BLaER1 (cell line): ENCODE data around the gene COX7B2.

Experiments used
- H3K27ac ChIP-seq: shearing (Covaris generic); formaldehyde crosslinking; 2 replicates; pipeline ENCODE4 v1.8.1; 2022
- H3K27me3 ChIP-seq: shearing (Covaris generic); formaldehyde crosslinking; 2 replicates; pipeline ENCODE4 v1.8.1; 2022
- H3K36me3 ChIP-seq: shearing (Covaris generic); formaldehyde crosslinking; 2 replicates; pipeline ENCODE4 v1.8.1; 2022
- H3K4me1 ChIP-seq: shearing (Covaris generic); formaldehyde crosslinking; 2 replicates; pipeline ENCODE4 v1.8.1; 2022
- H3K4me2 ChIP-seq: shearing (Covaris generic); formaldehyde crosslinking; 2 replicates; pipeline ENCODE4 v1.8.1; 2022
- H3K4me3 ChIP-seq: shearing (Covaris generic); formaldehyde crosslinking; 2 replicates; pipeline ENCODE4 v1.8.1; 2022
- H3K9ac ChIP-seq: shearing (Covaris generic); formaldehyde crosslinking; 2 replicates; pipeline ENCODE4 v1.8.1; 2022
- H3K9me3 ChIP-seq: shearing (Covaris generic); formaldehyde crosslinking; 2 replicates; pipeline ENCODE4 v1.8.1; 2022
- H4K20me1 ChIP-seq: shearing (Covaris generic); formaldehyde crosslinking; 2 replicates; pipeline ENCODE4 v1.8.1; 2022
- Cebpa-rat ChIP-seq: shearing (Covaris generic); IDR thresholded peaks from 2 replicates; pipeline ENCODE4 v1.8.1; 2022

The COX7B2 gene

DNA sequence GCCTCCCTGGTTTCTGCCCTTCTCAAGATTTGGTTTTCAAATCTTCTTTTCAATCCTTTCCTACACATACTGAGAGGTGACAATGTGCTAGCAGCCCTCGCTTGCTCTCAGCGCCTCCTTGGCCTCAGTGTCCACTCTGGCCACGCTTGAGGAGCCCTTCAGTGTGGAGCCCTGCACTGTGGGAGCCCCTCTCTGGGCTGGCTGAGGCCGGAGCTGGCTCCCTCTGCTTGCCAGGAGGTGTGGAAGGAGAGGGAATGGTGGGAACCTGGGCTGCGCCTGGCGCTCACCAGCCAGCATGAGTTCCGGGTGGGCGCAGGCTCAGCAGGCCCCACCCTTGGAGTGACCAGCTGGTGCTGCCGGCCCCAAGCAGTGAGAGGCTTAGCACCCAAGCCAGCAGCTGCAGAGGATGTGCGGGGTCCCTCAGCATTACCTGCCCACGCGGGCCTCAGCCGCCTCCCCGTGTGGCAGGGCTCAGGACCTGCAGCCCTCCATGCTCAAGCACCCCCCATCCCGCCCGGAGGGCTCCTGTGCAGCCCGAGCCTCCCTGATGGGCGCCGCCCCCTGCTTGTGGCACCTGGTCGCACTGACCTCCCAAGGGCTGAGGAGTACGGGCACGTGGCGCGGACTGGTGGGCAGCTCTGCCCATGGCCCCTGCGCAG, 127.5 kb downstream of the COX7B2 start:
- Histone ChIP-seq H3K27ac (no peak overlapping the region), H3K27me3 (no peaks in the 10 kb centered on the region), H3K9me3 (peaks cover 9% of the 10 kb centered on the region; the same call in 1 of the 2 replicates), H4K20me1 (no peaks in the 10 kb centered on the region), H3K4me1 (no peaks in the 10 kb centered on the region), H3K4me3 (no peak overlapping the region), H3K36me3 (no peaks in the 10 kb centered on the region), H3K9ac (no peak overlapping the region), H3K4me2 (no peak overlapping the region)
- TF ChIP-seq Cebpa-rat: no peak

DNA sequence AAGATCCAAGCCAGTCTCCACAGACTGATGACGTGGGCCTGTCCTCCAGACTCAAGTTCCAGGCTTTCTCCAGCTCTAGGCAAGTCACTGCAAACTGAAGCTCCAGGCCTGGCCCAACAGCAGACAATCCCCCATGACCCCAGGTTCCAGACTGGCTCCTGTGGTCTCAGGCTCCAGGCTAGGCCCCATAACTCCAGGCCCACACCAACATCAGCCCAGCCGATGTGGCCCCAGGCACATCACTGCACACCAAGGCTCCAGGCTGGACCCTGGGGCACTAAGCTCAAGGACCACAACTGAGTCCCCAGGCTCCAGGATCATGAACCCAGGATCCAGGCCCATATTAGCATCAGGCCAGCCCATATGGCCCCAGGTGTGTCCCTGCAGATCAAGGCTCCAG, 143.6 kb downstream of the COX7B2 start:
- no peak for TF ChIP-seq Cebpa-rat
- no peak overlapping the region for H3K9ac ChIP-seq
- H4K20me1 ChIP-seq: no peaks in the 10 kb centered on the region
- H3K27me3 ChIP-seq: no peaks in the 10 kb centered on the region
- no peak overlapping the region for H3K4me2 ChIP-seq
- no peak overlapping the region for H3K4me3 ChIP-seq
- H3K9me3 ChIP-seq: no peaks in the 10 kb centered on the region
- no peak overlapping the region for H3K27ac ChIP-seq
- H3K4me1 ChIP-seq: no peaks in the 10 kb centered on the region
- H3K36me3 ChIP-seq: no peaks in the 10 kb centered on the region

DNA sequence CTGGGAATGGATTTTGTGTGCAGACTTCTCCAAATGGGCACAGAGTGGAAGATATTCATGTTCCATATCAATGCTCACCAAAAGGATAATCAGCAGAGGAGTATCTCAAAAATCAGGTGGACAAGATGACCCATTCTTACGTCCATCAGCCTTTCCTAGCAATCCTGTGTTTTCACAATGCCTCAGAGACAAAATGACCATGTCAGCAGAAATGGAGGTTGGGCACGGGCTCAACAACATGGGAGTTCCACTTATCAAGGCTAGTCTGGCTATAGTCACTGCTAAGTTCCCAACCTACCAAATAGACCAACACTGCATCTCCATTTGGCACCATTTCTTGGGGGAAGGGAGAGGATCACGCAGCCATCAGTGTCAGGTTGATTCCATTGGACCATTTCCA, 179.0 kb downstream of the COX7B2 start:
- Histone ChIP-seq H3K27me3 (no peaks in the 10 kb centered on the region), H3K4me2 (no peak overlapping the region), H4K20me1 (no peaks in the 10 kb centered on the region), H3K4me1 (no peaks in the 10 kb centered on the region), H3K9ac (no peak overlapping the region), H3K4me3 (no peak overlapping the region), H3K36me3 (no peaks in the 10 kb centered on the region), H3K27ac (no peak overlapping the region), H3K9me3 (no peaks in the 10 kb centered on the region)
- TF ChIP-seq Cebpa-rat: no peak

DNA sequence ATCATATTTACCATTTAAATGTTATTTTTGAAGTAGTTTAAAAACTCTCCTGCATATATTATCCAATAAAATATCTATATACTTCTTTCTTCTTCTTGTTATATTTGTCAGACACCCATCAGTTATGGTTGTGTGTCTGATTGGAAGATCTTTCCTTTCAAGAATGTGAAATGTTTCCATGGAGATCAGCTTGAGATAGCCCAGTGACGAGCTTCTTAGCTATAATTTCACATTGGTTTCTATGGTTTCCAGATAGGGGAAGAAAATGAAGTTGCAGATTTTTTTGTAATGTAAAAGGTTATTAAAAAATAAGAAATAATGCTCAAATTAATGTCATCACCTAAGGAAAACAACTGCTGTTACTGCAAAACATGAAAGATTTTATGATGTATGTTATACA, 189.0 kb downstream of the COX7B2 start:
- no peaks in the 10 kb centered on the region for H4K20me1 ChIP-seq
- no peak overlapping the region for H3K4me2 ChIP-seq
- H3K4me1 ChIP-seq: no peaks in the 10 kb centered on the region
- H3K9ac ChIP-seq: no peak overlapping the region
- no peaks in the 10 kb centered on the region for H3K27me3 ChIP-seq
- no peak for TF ChIP-seq Cebpa-rat
- no peak overlapping the region for H3K4me3 ChIP-seq
- H3K9me3 ChIP-seq: no peaks in the 10 kb centered on the region
- H3K27ac ChIP-seq: no peak overlapping the region
- no peaks in the 10 kb centered on the region for H3K36me3 ChIP-seq

DNA sequence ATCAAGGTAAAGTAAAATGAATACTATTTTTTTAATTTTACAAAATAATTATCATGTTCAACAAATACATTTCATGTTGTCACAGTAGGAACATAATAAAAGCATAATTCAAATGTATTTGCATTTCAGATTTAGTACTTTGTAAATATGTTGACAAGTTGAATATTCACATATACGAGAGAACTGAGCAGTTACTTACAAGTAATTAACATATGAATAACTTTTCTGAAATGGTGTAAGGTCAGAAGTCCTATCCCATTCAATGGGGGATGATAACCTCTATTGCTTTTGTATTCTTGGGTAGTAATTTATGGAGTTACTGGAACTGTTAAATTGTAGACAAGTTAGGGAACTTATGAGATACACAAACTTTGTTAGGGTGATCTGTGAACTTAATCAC, 191.1 kb downstream of the COX7B2 start:
- no peaks in the 10 kb centered on the region for H4K20me1 ChIP-seq
- no peaks in the 10 kb centered on the region for H3K9me3 ChIP-seq
- no peak overlapping the region for H3K9ac ChIP-seq
- H3K36me3 ChIP-seq: no peaks in the 10 kb centered on the region
- H3K27me3 ChIP-seq: no peaks in the 10 kb centered on the region
- H3K27ac ChIP-seq: no peak overlapping the region
- no peak overlapping the region for H3K4me2 ChIP-seq
- H3K4me3 ChIP-seq: no peak overlapping the region
- H3K4me1 ChIP-seq: no peaks in the 10 kb centered on the region
- TF ChIP-seq Cebpa-rat: no peak

DNA sequence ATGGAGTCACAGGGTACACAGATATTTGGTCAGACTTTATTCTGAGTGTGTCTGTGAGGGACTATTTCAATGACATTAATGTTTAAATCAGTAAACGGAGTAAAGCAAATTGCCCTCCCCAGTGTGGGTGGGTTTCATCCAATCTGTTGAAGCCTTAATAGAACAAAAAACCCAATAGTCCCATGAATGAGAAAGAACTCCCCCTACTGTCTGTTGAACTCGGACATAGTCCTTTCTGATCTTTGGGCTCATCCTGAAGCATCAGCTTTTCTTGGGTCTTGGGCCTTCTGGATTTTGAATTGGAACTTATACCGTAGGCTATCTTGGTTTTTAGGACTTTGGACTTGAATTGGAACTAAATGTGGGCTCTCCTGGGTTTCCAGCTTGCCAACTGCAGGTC, 193.6 kb downstream of the COX7B2 start:
- Histone ChIP-seq H3K36me3 (no peaks in the 10 kb centered on the region), H3K27ac (no peak overlapping the region), H3K9ac (no peak overlapping the region), H4K20me1 (no peaks in the 10 kb centered on the region), H3K4me3 (no peak overlapping the region), H3K4me1 (no peaks in the 10 kb centered on the region), H3K27me3 (no peaks in the 10 kb centered on the region), H3K4me2 (no peak overlapping the region), H3K9me3 (no peaks in the 10 kb centered on the region)
- TF ChIP-seq Cebpa-rat: no peak

DNA sequence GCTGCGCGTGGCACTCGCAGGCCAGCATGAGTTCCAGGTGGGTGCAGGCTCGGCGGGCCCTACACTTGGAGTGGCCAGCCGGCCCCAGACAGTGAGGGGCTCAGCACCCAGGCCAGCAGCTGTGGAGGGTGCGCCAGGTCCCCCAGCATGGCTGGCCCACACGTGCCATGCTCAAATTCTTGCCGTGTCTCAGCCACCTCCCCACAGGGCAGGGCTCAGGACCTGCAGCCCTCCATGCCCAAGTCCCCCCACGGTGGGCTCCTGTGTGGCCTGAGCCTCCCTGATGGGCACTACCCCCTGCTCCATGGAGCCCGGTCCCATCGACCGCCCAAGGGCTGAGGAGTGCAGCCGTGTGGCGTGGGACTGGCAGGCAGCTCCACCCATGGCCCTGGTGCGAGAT, 210.2 kb downstream of the COX7B2 start:
- Histone ChIP-seq H3K27me3 (no peaks in the 10 kb centered on the region), H3K36me3 (no peaks in the 10 kb centered on the region), H3K9ac (no peak overlapping the region), H3K9me3 (peaks cover 13% of the 10 kb centered on the region), H3K27ac (no peak overlapping the region), H4K20me1 (no peaks in the 10 kb centered on the region), H3K4me2 (no peak overlapping the region), H3K4me1 (no peaks in the 10 kb centered on the region), H3K4me3 (no peak overlapping the region)
- TF ChIP-seq Cebpa-rat: no peak
